HEK293 (cell line): ENCODE measurements around the gene MPP4.

ENCODE experiments used
- CTCF ChIA-PET: fragments of 350-600 bp; formaldehyde crosslinking; extraction: SDS; loops from one replicate; lab custom pipeline; 2021; ENCODE audit warnings: antibody characterized with exemption; lab: Yijun Ruan, JAX
- POLR2A ChIA-PET: fragments of 300-600 bp; formaldehyde crosslinking; extraction: SDS; loops from one replicate; lab custom pipeline; 2020; ENCODE audit warnings: antibody characterized with exemption, inconsistent platforms; lab: Yijun Ruan, JAX
- H3K27ac ChIP-seq: fragments of 200-500 bp; sonication (Bioruptor generic); 2 replicates; pipeline ENCODE4 v1.5.1; 2014; ENCODE audit warnings: low read depth, low read length, control low read depth, inconsistent platforms; ENCODE audit errors: extremely low read depth
- H3K36me3 ChIP-seq, 2 experiments: fragments of 200-500 bp in 1 of 2; sonication (Bioruptor generic) in 1 of 2; 1 replicate in 1 of 2; 2 replicates in 1 of 2; pipeline ENCODE4 v1.5.1; 2014 to 2017; ENCODE audit warnings: inconsistent platforms in 2 of 2, low read length in 2 of 2; ENCODE audit not compliant: control insufficient read depth in 2 of 2, insufficient read depth in 1 of 2
- H3K4me1 ChIP-seq: fragments of 200-500 bp; sonication (Bioruptor generic); 2 replicates; pipeline ENCODE4 v1.5.1; 2014; ENCODE audit warnings: mild to moderate bottlenecking, low read length, inconsistent platforms; ENCODE audit not compliant: control insufficient read depth, insufficient read depth
- H3K4me3 ChIP-seq: 2 replicates; pipeline ENCODE4 v1.5.1; 2011; ENCODE audit warnings: low read depth, mild to moderate bottlenecking, control low read depth, low read length, moderate library complexity
- H3K9me3 ChIP-seq: fragments of 200-500 bp; sonication (Bioruptor generic); 2 replicates; pipeline ENCODE4 v1.5.1; 2014; ENCODE audit warnings: low read depth, low read length, inconsistent platforms; ENCODE audit not compliant: control insufficient read depth, insufficient read depth
- GLI2 ChIP-seq: fragments of 450-650 bp; formaldehyde crosslinking; IDR thresholded peaks from 2 replicates; pipeline ENCODE4; 2017; ENCODE audit warnings: missing biosample characterization, missing genetic modification characterization, low read depth, borderline replicate concordance
- KLF9 ChIP-seq: fragments of 450-650 bp; formaldehyde crosslinking; IDR thresholded peaks from 2 replicates; pipeline ENCODE4 v1.5.1; 2016; ENCODE audit warnings: missing biosample characterization, missing genetic modification characterization, low read depth
- MYNN ChIP-seq: fragments of 450-650 bp; formaldehyde crosslinking; IDR thresholded peaks from 2 replicates; pipeline ENCODE4 v1.5.1; 2016; ENCODE audit warnings: missing biosample characterization, missing genetic modification characterization, borderline replicate concordance
- SCRT1 ChIP-seq: fragments of 450-650 bp; formaldehyde crosslinking; IDR thresholded peaks from 2 replicates; pipeline ENCODE4 v1.5.1; 2016; ENCODE audit warnings: missing biosample characterization, missing genetic modification characterization, borderline replicate concordance
- ZBTB17 ChIP-seq: fragments of 450-650 bp; formaldehyde crosslinking; IDR thresholded peaks from 2 replicates; pipeline ENCODE4 v1.5.1; 2016; ENCODE audit warnings: missing biosample characterization, missing genetic modification characterization
- ZFP69B ChIP-seq: fragments of 450-650 bp; formaldehyde crosslinking; IDR thresholded peaks from 2 replicates; pipeline ENCODE4 v1.5.1; 2016; ENCODE audit warnings: missing biosample characterization, missing genetic modification characterization
- ZIC2 ChIP-seq: fragments of 450-650 bp; formaldehyde crosslinking; IDR thresholded peaks from 2 replicates; pipeline ENCODE4 v1.5.1; 2016; ENCODE audit warnings: missing biosample characterization, missing genetic modification characterization
- ZNF121 ChIP-seq: fragments of 450-650 bp; formaldehyde crosslinking; IDR thresholded peaks from 2 replicates; pipeline ENCODE4 v1.5.1; 2016; ENCODE audit warnings: missing biosample characterization, missing genetic modification characterization
- ZNF146 ChIP-seq: fragments of 450-650 bp; formaldehyde crosslinking; IDR thresholded peaks from 2 replicates; pipeline ENCODE4 v1.5.1; 2016; ENCODE audit warnings: missing biosample characterization, missing genetic modification characterization
- ZNF169 ChIP-seq: fragments of 450-650 bp; formaldehyde crosslinking; IDR thresholded peaks from 2 replicates; pipeline ENCODE4 v1.5.1; 2016; ENCODE audit warnings: missing biosample characterization, missing genetic modification characterization
- ZNF24 ChIP-seq: fragments of 450-650 bp; formaldehyde crosslinking; IDR thresholded peaks from 2 replicates; pipeline ENCODE4 v1.5.1; 2016; ENCODE audit warnings: missing biosample characterization, missing genetic modification characterization
- ZNF292 ChIP-seq: fragments of 450-650 bp; formaldehyde crosslinking; IDR thresholded peaks from 2 replicates; pipeline ENCODE4 v1.5.1; 2016; ENCODE audit warnings: low read depth, missing biosample characterization, missing genetic modification characterization, borderline replicate concordance
- ZNF529 ChIP-seq: fragments of 450-650 bp; formaldehyde crosslinking; IDR thresholded peaks from 2 replicates; pipeline ENCODE4 v1.5.1; 2017; ENCODE audit warnings: missing genetic modification characterization, missing biosample characterization; ENCODE audit not compliant: insufficient replicate concordance
- ZNF555 ChIP-seq: fragments of 450-650 bp; formaldehyde crosslinking; conservative IDR thresholded peaks from 2 replicates; pipeline ENCODE4 v1.5.1; 2017; ENCODE audit warnings: missing biosample characterization, mild to moderate bottlenecking, missing genetic modification characterization, inconsistent platforms
- ZNF596 ChIP-seq: fragments of 450-650 bp; IDR thresholded peaks from 2 replicates; pipeline ENCODE4 v1.5.0; 2018; ENCODE audit warnings: missing biosample characterization, mild to moderate bottlenecking, missing genetic modification characterization, moderate library complexity
- ZNF776 ChIP-seq: fragments of 450-650 bp; formaldehyde crosslinking; IDR thresholded peaks from 2 replicates; pipeline ENCODE4 v1.5.0; 2017; ENCODE audit warnings: missing biosample characterization, missing genetic modification characterization, borderline replicate concordance
- TF ChIP-seq, protein P1 (sequence below): fragments of 450-650 bp; formaldehyde crosslinking; IDR thresholded peaks from 2 replicates; pipeline ENCODE4 v1.5.1; 2017; ENCODE audit warnings: missing biosample characterization, missing genetic modification characterization
- TF ChIP-seq, protein P2 (sequence below): fragments of 450-650 bp; formaldehyde crosslinking; IDR thresholded peaks from 2 replicates; pipeline ENCODE4 v1.5.1; 2016; ENCODE audit warnings: missing biosample characterization, missing genetic modification characterization
- TF ChIP-seq, protein P3 (sequence below): fragments of 450-650 bp; formaldehyde crosslinking; IDR thresholded peaks from 2 replicates; pipeline ENCODE4; 2016; ENCODE audit warnings: missing biosample characterization, missing genetic modification characterization
- TF ChIP-seq, protein P4 (sequence below): fragments of 450-650 bp; formaldehyde crosslinking; IDR thresholded peaks from 2 replicates; pipeline ENCODE4 v1.5.1; 2016; ENCODE audit warnings: missing biosample characterization, missing genetic modification characterization
- TF ChIP-seq, protein P5 (sequence below): fragments of 450-650 bp; formaldehyde crosslinking; IDR thresholded peaks from 2 replicates; pipeline ENCODE4 v1.5.1; 2016; ENCODE audit warnings: missing biosample characterization, missing genetic modification characterization

Gene MPP4

DNA sequence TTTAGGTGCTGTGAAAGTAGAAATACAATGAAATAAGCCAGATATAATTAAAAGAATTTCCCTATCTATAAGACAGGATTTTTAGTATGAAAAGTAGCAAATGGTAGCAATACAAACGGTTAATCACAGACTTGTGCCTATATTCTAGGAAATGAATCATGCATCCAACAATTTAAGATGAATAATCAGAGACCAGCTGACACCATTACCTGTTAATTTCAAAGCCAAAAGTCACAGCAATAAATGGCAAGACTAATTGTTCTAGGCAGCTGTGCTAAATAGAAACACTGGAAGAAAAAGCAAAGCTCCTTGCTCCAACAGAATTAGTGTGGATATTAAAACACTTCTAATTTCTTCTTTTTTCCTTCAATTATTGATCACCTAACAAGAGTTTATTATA lies 35.1 kb upstream of the MPP4 start (continued):
- TF ChIP-seq ZFP69B (tag by site-specific recombination), result no peak
- no peak for TF ChIP-seq ZNF169 (tag by site-specific recombination)
- TF ChIP-seq SCRT1 (tag by site-specific recombination), result no peak
- no peak for TF ChIP-seq ZNF596 (tag by site-specific recombination)
- no peak for TF ChIP-seq ZNF529
- no peak for TF ChIP-seq ZNF146
- TF ChIP-seq, protein P1, sequence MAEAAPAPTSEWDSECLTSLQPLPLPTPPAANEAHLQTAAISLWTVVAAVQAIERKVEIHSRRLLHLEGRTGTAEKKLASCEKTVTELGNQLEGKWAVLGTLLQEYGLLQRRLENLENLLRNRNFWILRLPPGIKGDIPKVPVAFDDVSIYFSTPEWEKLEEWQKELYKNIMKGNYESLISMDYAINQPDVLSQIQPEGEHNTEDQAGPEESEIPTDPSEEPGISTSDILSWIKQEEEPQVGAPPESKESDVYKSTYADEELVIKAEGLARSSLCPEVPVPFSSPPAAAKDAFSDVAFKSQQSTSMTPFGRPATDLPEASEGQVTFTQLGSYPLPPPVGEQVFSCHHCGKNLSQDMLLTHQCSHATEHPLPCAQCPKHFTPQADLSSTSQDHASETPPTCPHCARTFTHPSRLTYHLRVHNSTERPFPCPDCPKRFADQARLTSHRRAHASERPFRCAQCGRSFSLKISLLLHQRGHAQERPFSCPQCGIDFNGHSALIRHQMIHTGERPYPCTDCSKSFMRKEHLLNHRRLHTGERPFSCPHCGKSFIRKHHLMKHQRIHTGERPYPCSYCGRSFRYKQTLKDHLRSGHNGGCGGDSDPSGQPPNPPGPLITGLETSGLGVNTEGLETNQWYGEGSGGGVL (tag by site-specific recombination), result no peak
- no peak for TF ChIP-seq ZBTB17 (tag by site-specific recombination)
- no peak for TF ChIP-seq MYNN

DNA sequence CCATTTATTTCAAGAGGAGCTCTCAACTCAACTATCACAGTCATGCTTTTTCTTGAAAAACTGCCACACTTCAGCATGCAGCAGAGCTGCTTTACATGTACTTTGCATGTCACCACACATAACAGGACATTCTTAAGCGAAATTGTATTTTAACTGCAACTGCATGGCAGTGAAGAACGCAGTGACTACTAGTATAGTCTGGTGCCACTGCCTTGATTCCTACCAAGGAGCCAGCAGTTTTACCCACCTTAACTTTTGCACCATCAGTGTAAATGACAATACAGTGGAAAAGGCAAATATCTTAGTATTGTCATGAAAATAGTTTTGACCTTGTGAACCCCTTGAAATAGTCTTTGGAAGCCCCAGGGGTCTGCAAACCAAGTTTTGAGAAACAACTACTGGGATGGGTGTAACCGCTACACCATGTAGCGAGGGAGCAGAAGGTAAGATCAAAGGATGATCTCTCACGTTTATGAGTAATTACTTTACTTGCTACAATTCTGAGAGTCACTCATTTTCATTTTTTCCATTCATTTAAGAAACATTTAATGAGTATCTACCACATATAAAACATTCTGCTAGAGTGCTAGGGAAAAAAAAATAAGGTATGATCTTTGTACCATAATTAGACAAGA lies 32.3 kb upstream of the MPP4 start:
- POLR2A ChIA-PET, result no interaction called here
- TF ChIP-seq KLF9 (tag by site-specific recombination) (no peak), ZNF555 (tag by site-specific recombination) (no peak), ZNF776 (tag by site-specific recombination) (no peak), ZIC2 (tag by site-specific recombination) (no peak), ZNF292 (tag by site-specific recombination) (no peak), ZNF121 (tag by site-specific recombination) (no peak), ZNF24 (tag by site-specific recombination) (no peak), GLI2 (tag by site-specific recombination) (no peak)
- TF ChIP-seq, protein P2, sequence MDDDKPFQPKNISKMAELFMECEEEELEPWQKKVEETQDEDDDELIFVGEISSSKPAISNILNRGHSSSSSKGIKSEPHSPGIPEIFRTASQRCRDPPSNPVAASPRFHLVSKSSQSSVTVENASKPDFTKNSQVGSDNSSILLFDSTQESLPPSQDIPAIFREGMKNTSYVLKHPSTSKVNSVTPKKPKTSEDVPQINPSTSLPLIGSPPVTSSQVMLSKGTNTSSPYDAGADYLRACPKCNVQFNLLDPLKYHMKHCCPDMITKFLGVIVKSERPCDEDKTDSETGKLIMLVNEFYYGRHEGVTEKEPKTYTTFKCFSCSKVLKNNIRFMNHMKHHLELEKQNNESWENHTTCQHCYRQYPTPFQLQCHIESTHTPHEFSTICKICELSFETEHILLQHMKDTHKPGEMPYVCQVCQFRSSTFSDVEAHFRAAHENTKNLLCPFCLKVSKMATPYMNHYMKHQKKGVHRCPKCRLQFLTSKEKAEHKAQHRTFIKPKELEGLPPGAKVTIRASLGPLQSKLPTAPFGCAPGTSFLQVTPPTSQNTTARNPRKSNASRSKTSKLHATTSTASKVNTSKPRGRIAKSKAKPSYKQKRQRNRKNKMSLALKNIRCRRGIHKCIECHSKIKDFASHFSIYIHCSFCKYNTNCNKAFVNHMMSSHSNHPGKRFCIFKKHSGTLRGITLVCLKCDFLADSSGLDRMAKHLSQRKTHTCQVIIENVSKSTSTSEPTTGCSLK (tag by site-specific recombination), result no peak
- TF ChIP-seq, protein P3, sequence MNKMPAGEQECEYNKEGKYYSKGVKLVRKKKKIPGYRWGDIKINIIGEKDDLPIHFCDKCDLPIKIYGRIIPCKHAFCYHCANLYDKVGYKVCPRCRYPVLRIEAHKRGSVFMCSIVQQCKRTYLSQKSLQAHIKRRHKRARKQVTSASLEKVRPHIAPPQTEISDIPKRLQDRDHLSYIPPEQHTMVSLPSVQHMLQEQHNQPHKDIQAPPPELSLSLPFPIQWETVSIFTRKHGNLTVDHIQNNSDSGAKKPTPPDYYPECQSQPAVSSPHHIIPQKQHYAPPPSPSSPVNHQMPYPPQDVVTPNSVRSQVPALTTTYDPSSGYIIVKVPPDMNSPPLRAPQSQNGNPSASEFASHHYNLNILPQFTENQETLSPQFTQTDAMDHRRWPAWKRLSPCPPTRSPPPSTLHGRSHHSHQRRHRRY (tag by site-specific recombination), result no peak
- TF ChIP-seq, protein P4, sequence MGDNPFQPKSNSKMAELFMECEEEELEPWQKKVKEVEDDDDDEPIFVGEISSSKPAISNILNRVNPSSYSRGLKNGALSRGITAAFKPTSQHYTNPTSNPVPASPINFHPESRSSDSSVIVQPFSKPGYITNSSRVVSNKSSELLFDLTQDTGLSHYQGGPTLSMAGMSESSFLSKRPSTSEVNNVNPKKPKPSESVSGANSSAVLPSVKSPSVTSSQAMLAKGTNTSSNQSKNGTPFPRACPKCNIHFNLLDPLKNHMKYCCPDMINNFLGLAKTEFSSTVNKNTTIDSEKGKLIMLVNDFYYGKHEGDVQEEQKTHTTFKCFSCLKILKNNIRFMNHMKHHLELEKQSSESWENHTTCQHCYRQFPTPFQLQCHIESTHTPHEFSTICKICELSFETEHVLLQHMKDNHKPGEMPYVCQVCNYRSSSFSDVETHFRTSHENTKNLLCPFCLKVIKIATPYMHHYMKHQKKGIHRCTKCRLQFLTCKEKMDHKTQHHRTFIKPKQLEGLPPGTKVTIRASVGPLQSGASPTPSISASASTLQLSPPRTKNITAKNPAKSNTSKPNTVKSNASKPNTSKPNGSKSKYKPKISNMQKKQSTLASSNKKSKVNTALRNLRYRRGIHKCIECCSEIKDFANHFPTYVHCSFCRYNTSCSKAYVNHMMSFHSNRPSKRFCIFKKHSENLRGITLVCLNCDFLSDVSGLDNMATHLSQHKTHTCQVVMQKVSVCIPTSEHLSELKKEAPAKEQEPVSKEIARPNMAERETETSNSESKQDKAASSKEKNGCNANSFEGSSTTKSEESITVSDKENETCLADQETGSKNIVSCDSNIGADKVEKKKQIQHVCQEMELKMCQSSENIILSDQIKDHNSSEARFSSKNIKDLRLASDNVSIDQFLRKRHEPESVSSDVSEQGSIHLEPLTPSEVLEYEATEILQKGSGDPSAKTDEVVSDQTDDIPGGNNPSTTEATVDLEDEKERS (tag by site-specific recombination), result no peak
- TF ChIP-seq, protein P5, sequence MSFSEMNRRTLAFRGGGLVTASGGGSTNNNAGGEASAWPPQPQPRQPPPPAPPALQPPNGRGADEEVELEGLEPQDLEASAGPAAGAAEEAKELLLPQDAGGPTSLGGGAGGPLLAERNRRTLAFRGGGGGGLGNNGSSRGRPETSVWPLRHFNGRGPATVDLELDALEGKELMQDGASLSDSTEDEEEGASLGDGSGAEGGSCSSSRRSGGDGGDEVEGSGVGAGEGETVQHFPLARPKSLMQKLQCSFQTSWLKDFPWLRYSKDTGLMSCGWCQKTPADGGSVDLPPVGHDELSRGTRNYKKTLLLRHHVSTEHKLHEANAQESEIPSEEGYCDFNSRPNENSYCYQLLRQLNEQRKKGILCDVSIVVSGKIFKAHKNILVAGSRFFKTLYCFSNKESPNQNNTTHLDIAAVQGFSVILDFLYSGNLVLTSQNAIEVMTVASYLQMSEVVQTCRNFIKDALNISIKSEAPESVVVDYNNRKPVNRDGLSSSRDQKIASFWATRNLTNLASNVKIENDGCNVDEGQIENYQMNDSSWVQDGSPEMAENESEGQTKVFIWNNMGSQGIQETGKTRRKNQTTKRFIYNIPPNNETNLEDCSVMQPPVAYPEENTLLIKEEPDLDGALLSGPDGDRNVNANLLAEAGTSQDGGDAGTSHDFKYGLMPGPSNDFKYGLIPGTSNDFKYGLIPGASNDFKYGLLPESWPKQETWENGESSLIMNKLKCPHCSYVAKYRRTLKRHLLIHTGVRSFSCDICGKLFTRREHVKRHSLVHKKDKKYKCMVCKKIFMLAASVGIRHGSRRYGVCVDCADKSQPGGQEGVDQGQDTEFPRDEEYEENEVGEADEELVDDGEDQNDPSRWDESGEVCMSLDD (tag by site-specific recombination), result no peak
- H3K9me3 ChIP-seq, result no peaks in the 10 kb centered on the region
- peaks cover 19 to 80% of the 10 kb centered on the region in 2 experiments for H3K36me3 ChIP-seq
- H3K4me1 ChIP-seq, result no peaks in the 10 kb centered on the region
- no peak overlapping the region for H3K27ac ChIP-seq
- H3K4me3 ChIP-seq, result no peak overlapping the region
- CTCF ChIA-PET, result no interaction called here
